ENCODE data around the gene ATP11A.

ATP11A gene

DNA sequence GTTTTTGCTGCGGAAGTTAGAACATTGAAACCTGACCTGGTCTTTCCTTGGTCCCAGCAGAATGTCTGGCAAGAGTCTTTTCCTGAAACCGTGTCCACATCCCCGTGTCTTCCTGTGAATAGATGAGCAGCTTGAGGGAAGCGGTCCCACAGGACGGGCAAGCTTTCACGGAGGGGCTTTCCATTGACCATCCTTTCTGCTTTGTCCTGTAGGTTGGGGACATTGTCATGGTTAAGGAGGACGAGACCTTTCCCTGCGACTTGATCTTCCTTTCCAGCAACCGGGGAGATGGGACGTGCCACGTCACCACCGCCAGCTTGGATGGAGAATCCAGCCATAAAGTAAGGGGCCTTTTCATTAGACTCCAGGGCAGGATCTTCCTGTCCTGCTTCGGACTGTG, 126.0 kb downstream of the ATP11A start:
- no peak overlapping the region for H3K4me3 ChIP-seq (ENCODE audit: low read length)
- TF ChIP-seq, protein P1, sequence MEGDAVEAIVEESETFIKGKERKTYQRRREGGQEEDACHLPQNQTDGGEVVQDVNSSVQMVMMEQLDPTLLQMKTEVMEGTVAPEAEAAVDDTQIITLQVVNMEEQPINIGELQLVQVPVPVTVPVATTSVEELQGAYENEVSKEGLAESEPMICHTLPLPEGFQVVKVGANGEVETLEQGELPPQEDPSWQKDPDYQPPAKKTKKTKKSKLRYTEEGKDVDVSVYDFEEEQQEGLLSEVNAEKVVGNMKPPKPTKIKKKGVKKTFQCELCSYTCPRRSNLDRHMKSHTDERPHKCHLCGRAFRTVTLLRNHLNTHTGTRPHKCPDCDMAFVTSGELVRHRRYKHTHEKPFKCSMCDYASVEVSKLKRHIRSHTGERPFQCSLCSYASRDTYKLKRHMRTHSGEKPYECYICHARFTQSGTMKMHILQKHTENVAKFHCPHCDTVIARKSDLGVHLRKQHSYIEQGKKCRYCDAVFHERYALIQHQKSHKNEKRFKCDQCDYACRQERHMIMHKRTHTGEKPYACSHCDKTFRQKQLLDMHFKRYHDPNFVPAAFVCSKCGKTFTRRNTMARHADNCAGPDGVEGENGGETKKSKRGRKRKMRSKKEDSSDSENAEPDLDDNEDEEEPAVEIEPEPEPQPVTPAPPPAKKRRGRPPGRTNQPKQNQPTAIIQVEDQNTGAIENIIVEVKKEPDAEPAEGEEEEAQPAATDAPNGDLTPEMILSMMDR (conservative IDR thresholded peaks at IDR 0.05; ENCODE audit: low read length), result no peak
- no peak for DNase-seq (ENCODE audit: low read depth)

GRCh38 chr13:112818040-112818697, 128.3 kb downstream of the ATP11A start:
- DNase-seq (ENCODE audit: low read depth), result no peak
- TF ChIP-seq, protein P1 (conservative IDR thresholded peaks at IDR 0.05; ENCODE audit: low read length), result no peak
- H3K4me3 ChIP-seq (ENCODE audit: low read length), result no peak overlapping the region

GRCh38 chr13:112818698-112819045, 128.8 kb downstream of the ATP11A start:
- TF ChIP-seq, protein P1 (conservative IDR thresholded peaks at IDR 0.05; ENCODE audit: low read length), result no peak
- no peak overlapping the region for H3K4me3 ChIP-seq (ENCODE audit: low read length)
- no peak for DNase-seq (ENCODE audit: low read depth)

- no peak overlapping the region for H3K4me3 ChIP-seq (ENCODE audit: low read length)
- DNase-seq (ENCODE audit: low read depth), result no peak
- TF ChIP-seq, protein P1 (conservative IDR thresholded peaks at IDR 0.05; ENCODE audit: low read length), result no peak
Measured at GRCh38 chr13:112819111-112819510, 129.3 kb downstream of the ATP11A start.

DNA sequence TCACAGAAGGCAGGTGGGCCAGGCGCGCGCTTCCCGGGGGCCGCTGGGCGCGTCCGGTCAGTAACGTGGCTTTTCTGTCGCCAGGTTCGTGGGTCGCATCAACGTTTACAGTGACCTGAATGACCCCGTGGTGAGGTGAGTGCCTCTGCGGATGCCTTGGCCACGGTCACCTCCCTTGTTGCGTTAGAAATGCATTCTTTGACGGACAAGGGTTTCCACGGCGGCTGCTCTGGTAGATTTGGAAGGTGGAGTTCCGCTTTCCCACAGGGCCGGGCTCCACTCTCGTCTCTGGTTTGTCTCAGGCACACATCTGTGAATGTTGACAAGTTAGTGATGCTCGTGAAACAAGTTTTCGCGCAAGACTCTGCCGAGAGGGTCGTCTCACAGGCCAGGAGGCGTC, 130.0 kb downstream of the ATP11A start:
- H3K4me3 ChIP-seq (ENCODE audit: low read length), result no peak overlapping the region
- TF ChIP-seq, protein P1 (conservative IDR thresholded peaks at IDR 0.05; ENCODE audit: low read length), result no peak
- no peak for DNase-seq (ENCODE audit: low read depth)

- no peak for DNase-seq (ENCODE audit: low read depth)
- TF ChIP-seq, protein P1 (conservative IDR thresholded peaks at IDR 0.05; ENCODE audit: low read length), result no peak
- H3K4me3 ChIP-seq (ENCODE audit: low read length), result no peak overlapping the region
Measured at GRCh38 chr13:112820318-112820717, 130.5 kb downstream of the ATP11A start.

DNA sequence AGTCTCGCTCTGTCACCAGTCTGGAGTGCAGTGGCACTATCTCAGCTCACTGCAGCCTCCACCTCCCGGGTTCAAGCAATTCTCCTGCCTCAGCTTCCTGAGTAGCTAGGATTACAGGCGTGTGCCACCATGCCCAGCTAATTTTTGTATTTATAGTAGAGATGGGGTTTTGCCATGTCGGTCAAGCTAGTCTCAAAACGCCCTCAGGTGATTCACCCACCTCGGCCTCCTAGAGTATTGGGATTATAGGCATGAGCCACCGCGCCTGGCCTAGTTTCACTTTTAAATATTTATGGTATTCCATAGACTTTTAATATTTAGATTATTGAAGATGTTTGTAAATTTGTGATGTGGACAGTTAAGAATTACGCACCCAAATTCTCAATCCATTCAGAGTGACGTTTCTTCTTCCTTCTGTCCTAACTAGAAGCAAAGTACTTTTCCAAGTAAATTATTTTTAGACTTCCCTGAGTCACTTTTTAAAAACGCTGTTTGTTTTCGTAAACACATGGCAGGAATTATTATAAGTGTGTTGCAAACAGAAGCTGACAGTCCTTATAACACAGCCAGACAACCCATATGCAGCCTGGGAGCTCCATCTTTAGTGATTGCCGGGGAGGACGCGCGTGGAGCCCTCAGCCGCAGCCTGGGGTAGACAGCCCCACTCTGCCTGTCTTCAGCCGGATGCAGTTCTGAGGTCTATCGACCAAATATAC, 131.7 kb downstream of the ATP11A start:
- H3K4me3 ChIP-seq (ENCODE audit: low read length), result no peak overlapping the region
- TF ChIP-seq, protein P1 (conservative IDR thresholded peaks at IDR 0.05; ENCODE audit: low read length), result no peak; the same call in 1 of the 2 replicates

More for the DNA sequence above, 131.7 kb downstream of the ATP11A start:
- peak; percentile 64 for DNase-seq (ENCODE audit: low read depth)
